ENCODE measurements around the gene STK32B. TPM values are rescaled to one million over a fixed set of nuclear protein-coding genes. Genes with fewer than 3 reads are reported as not detected.

STK32B gene
- total RNA-seq, 4 donors from 2014 or later: 0.39 to 2.7 (median 2.4) TPM

DNA sequence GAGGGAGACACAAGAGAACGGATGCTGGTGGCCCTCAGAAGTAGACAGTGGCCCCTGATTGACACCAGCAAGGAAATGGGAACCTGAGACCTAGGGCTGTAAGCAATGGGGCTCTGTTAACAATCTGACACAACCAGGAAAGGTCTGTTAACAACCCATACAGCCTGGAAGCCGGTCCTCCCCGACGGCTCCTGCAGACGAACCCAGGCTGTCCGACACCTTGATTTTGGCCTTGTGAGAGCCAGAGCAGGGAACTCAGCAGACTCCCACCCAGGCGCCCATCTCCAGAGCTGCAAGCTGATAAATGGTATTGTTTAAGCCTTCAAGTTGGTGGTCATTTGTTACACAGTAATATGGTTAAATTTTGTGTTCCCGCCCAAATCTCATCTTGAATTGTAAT lies 21.8 kb upstream of the STK32B start:
- no peak for DNase-seq (ENCODE audit: low spot score in 2 of 2)
- 89 to 92% methylated on average over 8 of the region's 8 CpGs for WGBS, 2 donors
- TF ChIP-seq POLR2A (IDR thresholded peaks at IDR 0.05) (no peak), EP300 (IDR thresholded peaks at IDR 0.05) (no peak)
- TF ChIP-seq, protein P1, sequence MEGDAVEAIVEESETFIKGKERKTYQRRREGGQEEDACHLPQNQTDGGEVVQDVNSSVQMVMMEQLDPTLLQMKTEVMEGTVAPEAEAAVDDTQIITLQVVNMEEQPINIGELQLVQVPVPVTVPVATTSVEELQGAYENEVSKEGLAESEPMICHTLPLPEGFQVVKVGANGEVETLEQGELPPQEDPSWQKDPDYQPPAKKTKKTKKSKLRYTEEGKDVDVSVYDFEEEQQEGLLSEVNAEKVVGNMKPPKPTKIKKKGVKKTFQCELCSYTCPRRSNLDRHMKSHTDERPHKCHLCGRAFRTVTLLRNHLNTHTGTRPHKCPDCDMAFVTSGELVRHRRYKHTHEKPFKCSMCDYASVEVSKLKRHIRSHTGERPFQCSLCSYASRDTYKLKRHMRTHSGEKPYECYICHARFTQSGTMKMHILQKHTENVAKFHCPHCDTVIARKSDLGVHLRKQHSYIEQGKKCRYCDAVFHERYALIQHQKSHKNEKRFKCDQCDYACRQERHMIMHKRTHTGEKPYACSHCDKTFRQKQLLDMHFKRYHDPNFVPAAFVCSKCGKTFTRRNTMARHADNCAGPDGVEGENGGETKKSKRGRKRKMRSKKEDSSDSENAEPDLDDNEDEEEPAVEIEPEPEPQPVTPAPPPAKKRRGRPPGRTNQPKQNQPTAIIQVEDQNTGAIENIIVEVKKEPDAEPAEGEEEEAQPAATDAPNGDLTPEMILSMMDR (IDR thresholded peaks at IDR 0.05): no peak
- Histone ChIP-seq H3K27ac (no peak overlapping the region), H3K4me3 (no peak overlapping the region), H3K9me3 (no peaks in the 10 kb centered on the region), H3K36me3 (no peaks in the 10 kb centered on the region), H3K27me3 (no peaks in the 10 kb centered on the region), H3K4me1 (peaks cover 0 to 14% (median 0%) of the 10 kb centered on the region in 4 donors)

DNA sequence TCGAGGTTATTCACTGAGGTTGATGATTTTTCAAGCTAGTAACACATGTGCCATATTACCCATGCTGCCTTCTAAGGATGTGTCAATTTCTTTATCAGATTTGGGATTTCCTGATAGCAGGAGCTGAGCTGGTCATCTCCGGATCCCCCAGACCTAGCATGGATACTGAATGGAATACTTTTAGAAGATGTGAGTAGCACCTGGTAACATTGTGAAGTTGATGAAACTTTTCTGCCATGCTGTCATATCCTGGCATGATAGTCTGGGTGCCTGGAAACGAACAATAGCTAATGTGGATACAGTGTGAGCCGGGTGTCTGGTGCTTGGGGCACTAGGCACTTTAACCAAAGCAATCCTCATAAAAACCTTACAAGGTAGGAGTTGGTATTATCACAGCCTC lies 21.1 kb upstream of the STK32B start:
- H3K36me3 ChIP-seq: no peaks in the 10 kb centered on the region
- H3K27ac ChIP-seq: no peak overlapping the region
- WGBS, 2 donors: 90 to 96% methylated on average over 4 of the region's 4 CpGs
- H3K4me1 ChIP-seq: peaks cover 0 to 16% (median 0%) of the 10 kb centered on the region in 4 donors
- no peaks in the 10 kb centered on the region for H3K9me3 ChIP-seq
- H3K4me3 ChIP-seq: no peak overlapping the region
- TF ChIP-seq EP300 (IDR thresholded peaks at IDR 0.05) (no peak), POLR2A (IDR thresholded peaks at IDR 0.05) (no peak)
- TF ChIP-seq, protein P1 (IDR thresholded peaks at IDR 0.05): no peak
- DNase-seq (ENCODE audit: low spot score in 2 of 2): no peak
- H3K27me3 ChIP-seq: no peaks in the 10 kb centered on the region

DNA sequence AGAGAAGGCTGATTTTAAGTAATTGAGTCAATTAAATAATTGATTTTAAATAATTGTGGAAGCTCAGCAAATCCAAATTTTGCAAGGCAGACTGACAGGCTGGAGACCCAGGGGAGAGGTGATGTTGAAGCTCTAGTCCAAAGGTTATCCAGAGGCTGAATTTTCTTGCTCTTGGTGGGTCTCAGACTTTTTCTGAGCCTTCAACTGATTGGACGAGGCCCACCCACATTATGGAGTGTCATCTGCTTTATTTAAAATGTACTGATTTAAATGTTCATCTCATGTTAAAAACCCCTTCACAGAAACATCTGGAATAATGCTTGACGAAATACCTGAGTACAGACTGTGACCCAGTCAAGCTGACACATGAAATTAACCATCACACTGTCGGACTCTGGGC lies 20.4 kb upstream of the STK32B start:
- no peaks in the 10 kb centered on the region for H3K9me3 ChIP-seq
- H3K27ac ChIP-seq: no peak overlapping the region
- no peaks in the 10 kb centered on the region for H3K27me3 ChIP-seq
- DNase-seq (ENCODE audit: low spot score in 2 of 2): no peak
- TF ChIP-seq EP300 (IDR thresholded peaks at IDR 0.05) (no peak), POLR2A (IDR thresholded peaks at IDR 0.05) (no peak)
- TF ChIP-seq, protein P1 (IDR thresholded peaks at IDR 0.05): no peak
- peaks cover 0 to 16% (median 0%) of the 10 kb centered on the region in 4 donors for H3K4me1 ChIP-seq
- H3K36me3 ChIP-seq: no peaks in the 10 kb centered on the region
- no peak overlapping the region for H3K4me3 ChIP-seq
- WGBS, 2 donors: 91 to 93% methylated on average over 3 of the region's 3 CpGs

DNA sequence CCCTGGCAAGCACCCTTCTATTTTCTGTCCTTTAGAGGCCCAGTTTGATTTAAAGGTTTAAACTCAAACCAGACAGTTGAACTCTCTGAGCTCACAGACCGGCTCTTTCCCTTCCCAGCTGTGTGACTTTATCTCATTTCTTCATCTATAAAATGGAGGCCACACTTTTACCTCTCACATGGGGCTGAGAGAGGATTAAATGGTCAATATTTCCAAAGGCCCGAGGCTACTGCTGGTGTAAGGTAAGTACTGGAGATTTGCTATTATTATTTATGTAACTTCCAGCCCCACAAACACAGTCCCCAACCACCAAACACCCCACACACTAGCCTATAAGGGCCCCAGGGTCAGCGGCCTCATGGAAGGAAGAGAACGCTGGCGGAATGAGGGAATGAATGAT lies 18.5 kb upstream of the STK32B start:
- H3K27ac ChIP-seq: peak overlapping the region in 1 of 4 donors; percentile 41

DNA sequence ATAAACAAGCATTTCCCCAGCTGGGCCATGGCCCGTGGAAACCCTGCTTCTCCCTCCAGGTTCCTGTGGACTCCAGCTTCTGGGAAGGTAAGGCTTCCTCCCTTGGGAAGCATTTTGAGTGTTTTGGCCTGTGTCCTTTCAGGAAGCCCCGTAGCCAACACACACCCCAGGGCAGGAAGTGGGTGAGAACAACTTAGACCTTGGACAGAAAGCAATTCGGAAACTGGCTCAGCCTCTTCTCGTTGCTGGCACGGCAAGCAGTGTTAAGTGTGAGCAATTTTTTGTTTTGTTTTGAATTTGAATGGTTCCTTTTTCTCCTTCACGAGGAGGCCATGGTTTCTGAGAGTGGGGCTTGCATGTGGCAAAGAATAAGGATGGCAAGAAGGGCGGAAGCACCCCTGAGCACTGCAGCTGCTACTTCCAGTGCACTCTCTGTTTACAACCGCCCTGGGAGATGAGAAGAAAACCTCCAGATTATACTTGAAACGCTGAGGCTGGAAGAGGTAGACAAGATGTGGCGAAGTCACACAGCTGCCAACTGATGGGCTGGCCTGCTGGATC lies 17.9 kb upstream of the STK32B start:
- Histone ChIP-seq H3K27me3 (no peaks in the 10 kb centered on the region), H3K36me3 (no peaks in the 10 kb centered on the region), H3K4me3 (peak overlapping the region in 1 of 4 donors; percentile 11), H3K9me3 (no peaks in the 10 kb centered on the region), H3K4me1 (peaks cover 0 to 29% (median 6%) of the 10 kb centered on the region in 4 donors), H3K27ac (peak overlapping the region in 1 of 4 donors; percentile 41)
- 30 to 41% methylated on average over 10 of the region's 10 CpGs for WGBS, 2 donors
- no peak for DNase-seq (ENCODE audit: low spot score in 2 of 2)
- peak in 1 of 2 donors; percentile 67 for TF ChIP-seq EP300 (IDR thresholded peaks at IDR 0.05)
- TF ChIP-seq POLR2A (IDR thresholded peaks at IDR 0.05): no peak

More for the DNA sequence above, 18.5 kb upstream of the STK32B start:
- no peak for DNase-seq (ENCODE audit: low spot score in 2 of 2)
- H3K36me3 ChIP-seq: no peaks in the 10 kb centered on the region
- no peaks in the 10 kb centered on the region for H3K27me3 ChIP-seq
- H3K4me1 ChIP-seq: peaks cover 0 to 24% (median 5%) of the 10 kb centered on the region in 4 donors
- H3K9me3 ChIP-seq: no peaks in the 10 kb centered on the region
- H3K4me3 ChIP-seq: no peak overlapping the region
- WGBS, 2 donors: 66 to 73% methylated on average over 5 of the region's 5 CpGs
- TF ChIP-seq, protein P1 (IDR thresholded peaks at IDR 0.05): no peak
- TF ChIP-seq POLR2A (IDR thresholded peaks at IDR 0.05) (no peak), EP300 (IDR thresholded peaks at IDR 0.05) (no peak)
